GM12892 (cell line): ENCODE measurements around the gene ZNF212.

Source experiments
- POLR2A ChIP-seq: IDR thresholded peaks from 2 replicates; pipeline ENCODE4 v1.6.1; 2011; ENCODE audit warnings: low read depth, low read length, control low read depth
- POLR2AphosphoS5 ChIP-seq: IDR thresholded peaks from 2 replicates; pipeline ENCODE4 v1.6.1; 2011; ENCODE audit warnings: low read depth, low read length, control low read depth
- TAF1 ChIP-seq: IDR thresholded peaks from 2 replicates; pipeline ENCODE4 v1.6.1; 2011; ENCODE audit warnings: low read depth, mild to moderate bottlenecking, control low read depth, low read length, borderline replicate concordance

DNA sequence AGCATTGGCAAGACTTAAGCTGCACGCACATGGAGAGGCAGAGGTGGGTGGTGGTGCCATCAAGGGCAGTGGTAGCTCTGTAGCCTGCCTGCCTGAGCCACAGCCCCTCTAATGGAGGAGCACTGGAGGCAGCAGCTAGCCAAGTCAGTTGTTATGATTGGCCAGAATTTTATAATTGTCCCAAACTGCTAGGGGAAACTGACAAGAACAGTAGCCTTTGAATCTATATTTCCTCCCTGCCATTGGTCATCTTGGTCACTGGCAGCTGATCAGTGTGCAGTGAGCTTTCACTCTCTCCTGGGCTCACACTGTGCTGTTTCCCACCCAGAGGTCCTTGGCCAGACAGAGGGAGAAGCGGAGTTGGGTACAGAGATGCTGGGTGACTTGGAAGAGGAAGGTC, 12.9 kb downstream of the ZNF212 start:
- no peak for TF ChIP-seq POLR2A
- TF ChIP-seq POLR2AphosphoS5, result no peak
- no peak for TF ChIP-seq TAF1
